ENCODE measurements around the gene ZDHHC22.

- no peak for TF ChIP-seq POLR2A (IDR thresholded peaks at IDR 0.05)
- TF ChIP-seq, protein P1, sequence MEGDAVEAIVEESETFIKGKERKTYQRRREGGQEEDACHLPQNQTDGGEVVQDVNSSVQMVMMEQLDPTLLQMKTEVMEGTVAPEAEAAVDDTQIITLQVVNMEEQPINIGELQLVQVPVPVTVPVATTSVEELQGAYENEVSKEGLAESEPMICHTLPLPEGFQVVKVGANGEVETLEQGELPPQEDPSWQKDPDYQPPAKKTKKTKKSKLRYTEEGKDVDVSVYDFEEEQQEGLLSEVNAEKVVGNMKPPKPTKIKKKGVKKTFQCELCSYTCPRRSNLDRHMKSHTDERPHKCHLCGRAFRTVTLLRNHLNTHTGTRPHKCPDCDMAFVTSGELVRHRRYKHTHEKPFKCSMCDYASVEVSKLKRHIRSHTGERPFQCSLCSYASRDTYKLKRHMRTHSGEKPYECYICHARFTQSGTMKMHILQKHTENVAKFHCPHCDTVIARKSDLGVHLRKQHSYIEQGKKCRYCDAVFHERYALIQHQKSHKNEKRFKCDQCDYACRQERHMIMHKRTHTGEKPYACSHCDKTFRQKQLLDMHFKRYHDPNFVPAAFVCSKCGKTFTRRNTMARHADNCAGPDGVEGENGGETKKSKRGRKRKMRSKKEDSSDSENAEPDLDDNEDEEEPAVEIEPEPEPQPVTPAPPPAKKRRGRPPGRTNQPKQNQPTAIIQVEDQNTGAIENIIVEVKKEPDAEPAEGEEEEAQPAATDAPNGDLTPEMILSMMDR (IDR thresholded peaks at IDR 0.05) = no peak
Measured at GRCh38 chr14:77185093-77185465, 43.5 kb upstream of the ZDHHC22 start.
